Measurements from ENCODE around the gene ZNF212. TPM values are rescaled to one million over a fixed set of nuclear protein-coding genes. Genes with fewer than 3 reads are reported as not detected.

ZNF212 gene
- total RNA-seq, 3 donors from 2014 or later: 4.3 to 12.4 (median 9.8) TPM

GRCh38 chr7:149277871-149278270 is 38.4 kb downstream of the ZNF212 start:
- Histone ChIP-seq H3K27ac (no peak overlapping the region), H3K36me3 (peaks cover 5% of the 10 kb centered on the region), H3K4me1 (no peaks in the 10 kb centered on the region), H3K27me3 (no peaks in the 10 kb centered on the region), H3K9me3 (no peaks in the 10 kb centered on the region), H3K4me3 (no peak overlapping the region)
- intact Hi-C loops (cut with DNase I; ENCODE audit: low total_unique reads): no loop called here
- TF ChIP-seq POLR2A (IDR thresholded peaks at IDR 0.05): no peak
- TF ChIP-seq POLR2AphosphoS5 (IDR thresholded peaks at IDR 0.05): no peak
- no peak for TF ChIP-seq CTCF (IDR thresholded peaks at IDR 0.05)
- peak in 1 of 2 donors; percentile 17 for DNase-seq (ENCODE audit: low spot score in 2 of 2)

GRCh38 chr7:149278396-149278795 is 38.9 kb downstream of the ZNF212 start:
- H3K27ac ChIP-seq: no peak overlapping the region
- intact Hi-C loops (cut with DNase I; ENCODE audit: low total_unique reads): no loop called here
- peaks cover 5% of the 10 kb centered on the region for H3K36me3 ChIP-seq
- H3K9me3 ChIP-seq: no peaks in the 10 kb centered on the region
- H3K4me3 ChIP-seq: no peak overlapping the region
- DNase-seq (ENCODE audit: low spot score in 2 of 2): peak in 1 of 2 donors; percentile 33
- no peak for TF ChIP-seq POLR2A (IDR thresholded peaks at IDR 0.05)
- TF ChIP-seq POLR2AphosphoS5 (IDR thresholded peaks at IDR 0.05): no peak
- no peaks in the 10 kb centered on the region for H3K27me3 ChIP-seq
- no peaks in the 10 kb centered on the region for H3K4me1 ChIP-seq

GRCh38 chr7:149279111-149279743 is 39.8 kb downstream of the ZNF212 start:
- no peak for TF ChIP-seq POLR2A (IDR thresholded peaks at IDR 0.05)
- TF ChIP-seq CTCF (IDR thresholded peaks at IDR 0.05): no peak
- TF ChIP-seq POLR2AphosphoS5 (IDR thresholded peaks at IDR 0.05): no peak
- H3K4me1 ChIP-seq: no peaks in the 10 kb centered on the region
- no peak overlapping the region for H3K4me3 ChIP-seq
- H3K27me3 ChIP-seq: no peaks in the 10 kb centered on the region
- peaks cover 5% of the 10 kb centered on the region for H3K36me3 ChIP-seq
- intact Hi-C loops (cut with DNase I; ENCODE audit: low total_unique reads): no loop called here
- DNase-seq (ENCODE audit: low spot score in 2 of 2): peak in 1 of 2 donors; percentile 39
- no peaks in the 10 kb centered on the region for H3K9me3 ChIP-seq
- no peak overlapping the region for H3K27ac ChIP-seq

GRCh38 chr7:149280151-149280550 is 40.7 kb downstream of the ZNF212 start:
- Histone ChIP-seq H3K27me3 (no peaks in the 10 kb centered on the region), H3K36me3 (peaks cover 5% of the 10 kb centered on the region), H3K27ac (no peak overlapping the region), H3K9me3 (no peaks in the 10 kb centered on the region), H3K4me1 (no peaks in the 10 kb centered on the region), H3K4me3 (no peak overlapping the region)
- TF ChIP-seq CTCF (IDR thresholded peaks at IDR 0.05) (no peak), POLR2AphosphoS5 (IDR thresholded peaks at IDR 0.05) (no peak), POLR2A (IDR thresholded peaks at IDR 0.05) (no peak)
- peak in 1 of 2 donors; percentile 9 for DNase-seq (ENCODE audit: low spot score in 2 of 2)
- intact Hi-C loops (cut with DNase I; ENCODE audit: low total_unique reads): no loop called here

- H3K27me3 ChIP-seq: no peaks in the 10 kb centered on the region
- TF ChIP-seq POLR2A (IDR thresholded peaks at IDR 0.05) (no peak), CTCF (IDR thresholded peaks at IDR 0.05) (no peak), POLR2AphosphoS5 (IDR thresholded peaks at IDR 0.05) (no peak)
- no peak overlapping the region for H3K4me3 ChIP-seq
- intact Hi-C loops (cut with DNase I; ENCODE audit: low total_unique reads): no loop called here
- H3K9me3 ChIP-seq: no peaks in the 10 kb centered on the region
- H3K36me3 ChIP-seq: peaks cover 5% of the 10 kb centered on the region
- no peaks in the 10 kb centered on the region for H3K4me1 ChIP-seq
- no peak overlapping the region for H3K27ac ChIP-seq
- peak in 1 of 2 donors; percentile 33 for DNase-seq (ENCODE audit: low spot score in 2 of 2)
Measured at GRCh38 chr7:149280661-149281507, 41.4 kb downstream of the ZNF212 start.

Data from breast epithelium (tissue), 4 donors.